IPS-NIHi7 (cell line): ENCODE measurements around the gene DIO3.
A peak's percentile ranks its signal among the peaks of the same experiment; 100 is the strongest.

Source experiments
- DNase-seq: peaks from one replicate; pipeline ENCODE4 v3.0.0; 2012; ENCODE audit warnings: mixed read lengths; ENCODE audit errors: extremely low spot score

DIO3 gene

GRCh38 chr14:101561145-101561896, at the start of gene DIO3:
Gene DIO3, plus strand, starts transcription at chr14:101561495.
- peak; percentile 93 for DNase-seq

- no peak for DNase-seq
These were observed 49.5 kb upstream of the DIO3 start for GRCh38 chr14:101511620-101512375.

- DNase-seq: no peak
These were observed 49.0 kb upstream of the DIO3 start for GRCh38 chr14:101512376-101512695.

- no peak for DNase-seq
These were observed 47.2 kb upstream of the DIO3 start for GRCh38 chr14:101514136-101514535.

GRCh38 chr14:101516401-101516800, 44.9 kb upstream of the DIO3 start:
- DNase-seq: no peak

GRCh38 chr14:101518611-101519473, 42.5 kb upstream of the DIO3 start:
- no peak for DNase-seq

- DNase-seq: no peak
These were observed 40.4 kb upstream of the DIO3 start for GRCh38 chr14:101520621-101521472.

- no peak for DNase-seq
These were observed 39.8 kb upstream of the DIO3 start for GRCh38 chr14:101521473-101521915.

- no peak for DNase-seq
These were observed 39.3 kb upstream of the DIO3 start for GRCh38 chr14:101521978-101522377.

GRCh38 chr14:101525640-101526527, 35.4 kb upstream of the DIO3 start:
- DNase-seq: peak; percentile 34

- no peak for DNase-seq
These were observed 33.3 kb upstream of the DIO3 start for GRCh38 chr14:101527987-101528386.

GRCh38 chr14:101529079-101529478, 32.2 kb upstream of the DIO3 start:
- DNase-seq: no peak

- DNase-seq: no peak
These were observed 27.1 kb upstream of the DIO3 start for GRCh38 chr14:101534198-101534597.

GRCh38 chr14:101535232-101535631, 26.1 kb upstream of the DIO3 start:
- DNase-seq: no peak

GRCh38 chr14:101535701-101536207, 25.5 kb upstream of the DIO3 start:
- DNase-seq: no peak

GRCh38 chr14:101537286-101537685, 24.0 kb upstream of the DIO3 start:
- DNase-seq: no peak

- no peak for DNase-seq
These were observed 22.4 kb upstream of the DIO3 start for GRCh38 chr14:101538878-101539277.

- DNase-seq: no peak
These were observed 21.4 kb upstream of the DIO3 start for GRCh38 chr14:101539880-101540279.

- DNase-seq: no peak
These were observed 20.5 kb upstream of the DIO3 start for GRCh38 chr14:101540481-101541462.
